Colonic mucosa (tissue), 4 donors: Measurements from ENCODE around the gene PIEZO2. TPM values are rescaled to one million over a fixed set of nuclear protein-coding genes. Genes with fewer than 3 reads are reported as not detected.

Source experiments
- DNase-seq: peaks from one replicate; pipeline ENCODE4 v3.0.0-alpha.2; 2020
- H3K27ac ChIP-seq: fragments of 200-600 bp; one replicate; pipeline ENCODE4 v1.8.0; 2021
- H3K27me3 ChIP-seq: fragments of 200-600 bp; one replicate; pipeline ENCODE4 v1.8.0; 2021
- H3K36me3 ChIP-seq: fragments of 200-600 bp; one replicate; pipeline ENCODE4 v1.8.0; 2021
- H3K4me1 ChIP-seq: fragments of 200-600 bp; one replicate; pipeline ENCODE4 v1.8.0; 2021; ENCODE audit warnings: mild to moderate bottlenecking
- H3K4me3 ChIP-seq: fragments of 200-600 bp; one replicate; pipeline ENCODE4 v1.8.0; 2021
- H3K9ac ChIP-seq, 2 donors: one replicate each; pipeline ENCODE4 v1.7.0; 2013; ENCODE audit warnings: control low read depth in 2 of 2, low read depth in 2 of 2, low read length in 2 of 2
- H3K9me3 ChIP-seq: fragments of 200-600 bp; one replicate; pipeline ENCODE4 v1.8.0; 2021
- CTCF ChIP-seq: fragments of 200-600 bp; IDR thresholded peaks from one replicate; pipeline ENCODE4 v1.8.0; 2022; ENCODE audit warnings: antibody characterized with exemption, mild to moderate bottlenecking
- intact Hi-C: fragments of 100-400 bp; cut with DNase I; formaldehyde crosslinking; loops from one replicate; pipeline ENCODE4 v1.14.1; 2022
- total RNA-seq, 2 donors: library from RNA; stranded (reverse); fragmentation: NEBNext Ultra II Directional in 1 of 2; extraction: Animal tissue kit (Norgen Biotek cat#: 25700) in 1 of 2; gene quantifications; one replicate each; pipeline ENCODE4 v1.2.1, GENCODE V29; 2021
- donor health status: healthy.
- donor health status: DM: no; HTN: no; CAD: no.
- donor health status: DM: no; HTN: no; CAD: no.

Gene PIEZO2
- total RNA-seq, 2 donors from 2014 or later, result 0.79 to 4.0 TPM

- no peak overlapping the region for H3K9ac ChIP-seq
- H3K36me3 ChIP-seq, result no peaks in the 10 kb centered on the region
- H3K27ac ChIP-seq, result no peak overlapping the region
- H3K4me3 ChIP-seq, result no peak overlapping the region
- no peak for TF ChIP-seq CTCF
- intact Hi-C loops, result no loop called here
- DNase-seq, result no peak
- no peaks in the 10 kb centered on the region for H3K4me1 ChIP-seq
- H3K9me3 ChIP-seq, result no peaks in the 10 kb centered on the region
- H3K27me3 ChIP-seq, result no peaks in the 10 kb centered on the region
Measured at GRCh38 chr18:10953672-10954071, 195.7 kb downstream of the PIEZO2 start.

- TF ChIP-seq CTCF, result no peak
- no peaks in the 10 kb centered on the region for H3K36me3 ChIP-seq
- no peaks in the 10 kb centered on the region for H3K27me3 ChIP-seq
- H3K27ac ChIP-seq, result no peak overlapping the region
- no peak overlapping the region for H3K9ac ChIP-seq
- H3K4me3 ChIP-seq, result no peak overlapping the region
- no peaks in the 10 kb centered on the region for H3K9me3 ChIP-seq
- H3K4me1 ChIP-seq, result no peaks in the 10 kb centered on the region
- no peak for DNase-seq
- intact Hi-C loops, result no loop called here
Measured at GRCh38 chr18:10951631-10952544, 197.5 kb downstream of the PIEZO2 start.

GRCh38 chr18:10950876-10951630 lies 198.3 kb downstream of the PIEZO2 start:
- H3K4me1 ChIP-seq, result no peaks in the 10 kb centered on the region
- no peak for TF ChIP-seq CTCF
- DNase-seq, result no peak
- no peak overlapping the region for H3K9ac ChIP-seq
- no peak overlapping the region for H3K4me3 ChIP-seq
- intact Hi-C loops, result no loop called here
- H3K36me3 ChIP-seq, result no peaks in the 10 kb centered on the region
- H3K9me3 ChIP-seq, result no peaks in the 10 kb centered on the region
- no peaks in the 10 kb centered on the region for H3K27me3 ChIP-seq
- H3K27ac ChIP-seq, result no peak overlapping the region

GRCh38 chr18:10950080-10950875 lies 199.1 kb downstream of the PIEZO2 start:
- Histone ChIP-seq H3K4me3 (no peak overlapping the region), H3K4me1 (no peaks in the 10 kb centered on the region), H3K27me3 (no peaks in the 10 kb centered on the region), H3K27ac (no peak overlapping the region), H3K9me3 (no peaks in the 10 kb centered on the region), H3K9ac (no peak overlapping the region), H3K36me3 (no peaks in the 10 kb centered on the region)
- intact Hi-C loops, result no loop called here
- TF ChIP-seq CTCF, result no peak
- no peak for DNase-seq

- H3K9ac ChIP-seq, result no peak overlapping the region
- H3K9me3 ChIP-seq, result no peaks in the 10 kb centered on the region
- no peaks in the 10 kb centered on the region for H3K4me1 ChIP-seq
- TF ChIP-seq CTCF, result no peak
- DNase-seq, result no peak
- intact Hi-C loops, result no loop called here
- H3K4me3 ChIP-seq, result no peak overlapping the region
- no peak overlapping the region for H3K27ac ChIP-seq
- no peaks in the 10 kb centered on the region for H3K36me3 ChIP-seq
- H3K27me3 ChIP-seq, result no peaks in the 10 kb centered on the region
Measured at GRCh38 chr18:10949655-10950054, 199.7 kb downstream of the PIEZO2 start.
